Common myeloid progenitor, CD34-positive (primary cell): ENCODE results near the gene PPP4C.
"Not testable (repeated sequence)": the region's sequence is repeated elsewhere in the genome, so short reads cannot be mapped to it uniquely, and the experiment has no call there.

ENCODE experiments used
- CTCF ChIA-PET: fragments of 350-600 bp; sonication (Branson Sonifier 250); formaldehyde crosslinking; loops from one replicate; lab custom pipeline; 2021; ENCODE audit warnings: antibody characterized with exemption; lab: Charles Lee
- POLR2A ChIA-PET: fragments of 350-600 bp; sonication (Branson Sonifier 250); formaldehyde crosslinking; loops from one replicate; lab custom pipeline; 2021; ENCODE audit warnings: antibody characterized with exemption; lab: Charles Lee
- DNase-seq, 3 donors: peaks; one replicate each; pipeline versions ENCODE4 v3.0.0 to v3.0.0-alpha.2; 2013
- H3K27ac ChIP-seq, 2 experiments: 1 replicate in 1 of 2; 2 replicates in 1 of 2; pipeline ENCODE4 v1.7.0; 2013; ENCODE audit warnings: inconsistent platforms in 2 of 2, low read length in 2 of 2, mild to moderate bottlenecking in 2 of 2, low read depth in 1 of 2, moderate library complexity in 1 of 2; ENCODE audit not compliant: severe bottlenecking in 2 of 2, insufficient read depth in 1 of 2, poor library complexity in 1 of 2
- H3K27me3 ChIP-seq, 5 experiments: replicated peaks in 2 of 5; 1 replicate in 3 of 5; 2 replicates in 2 of 5; pipeline versions ENCODE4 v1.6.1 to v1.7.0; 2013; ENCODE audit warnings: low read length in 4 of 5, mild to moderate bottlenecking in 2 of 5, moderate library complexity in 2 of 5, inconsistent platforms in 1 of 5; ENCODE audit not compliant: insufficient read depth in 5 of 5, control insufficient read depth in 4 of 5
- H3K36me3 ChIP-seq, 4 experiments: 1 replicate in 2 of 4; 2 replicates in 2 of 4; pipeline versions ENCODE4 v1.6.1 to v1.7.0; 2013; ENCODE audit warnings: low read length in 3 of 4, control low read depth in 1 of 4, mild to moderate bottlenecking in 1 of 4; ENCODE audit not compliant: control insufficient read depth in 4 of 4, insufficient read depth in 4 of 4
- H3K4me1 ChIP-seq, 4 experiments: 1 replicate in 3 of 4; 2 replicates in 1 of 4; pipeline versions ENCODE4 v1.6.1 to v1.7.1; 2013; ENCODE audit warnings: low read length in 3 of 4, mild to moderate bottlenecking in 3 of 4, control low read depth in 1 of 4, inconsistent platforms in 1 of 4, moderate library complexity in 1 of 4; ENCODE audit not compliant: control insufficient read depth in 4 of 4, insufficient read depth in 4 of 4; ENCODE audit errors: control extremely low read depth in 1 of 4
- H3K4me3 ChIP-seq, 7 experiments: 1 replicate in 4 of 7; 2 replicates in 3 of 7; pipeline versions ENCODE4 v1.5.1 to v1.7.0; 2013; ENCODE audit warnings: mild to moderate bottlenecking in 7 of 7, low read length in 6 of 7, moderate library complexity in 6 of 7, inconsistent platforms in 2 of 7, low read depth in 2 of 7, control low read depth in 1 of 7; ENCODE audit not compliant: insufficient read depth in 4 of 7, control insufficient read depth in 1 of 7; ENCODE audit errors: extremely low read depth in 1 of 7
- H3K9me3 ChIP-seq, 5 experiments: 1 replicate in 4 of 5; 2 replicates in 1 of 5; pipeline versions ENCODE4 v1.6.1 to v1.7.1; 2013; ENCODE audit warnings: low read length in 4 of 5, mild to moderate bottlenecking in 2 of 5, inconsistent platforms in 1 of 5, low read depth in 1 of 5, moderate library complexity in 1 of 5; ENCODE audit not compliant: control insufficient read depth in 4 of 5, insufficient read depth in 2 of 5; ENCODE audit errors: control extremely low read depth in 1 of 5
- WGBS: methylation state at CpG from one replicate; pipeline ENCODE4 v1.1.5; 2013; ENCODE audit not compliant: insufficient coverage; 5-methylcytosine and 5-hydroxymethylcytosine counted together

Gene PPP4C

GRCh38 chr16:30031477-30031918 is 44.3 kb upstream of the PPP4C start:
- peaks cover 0 to 59% (median 24%) of the 10 kb centered on the region in 5 experiments for H3K27me3 ChIP-seq
- 23% methylated on average over 9 of the region's 11 CpGs for whole genome bisulfite sequencing

DNA sequence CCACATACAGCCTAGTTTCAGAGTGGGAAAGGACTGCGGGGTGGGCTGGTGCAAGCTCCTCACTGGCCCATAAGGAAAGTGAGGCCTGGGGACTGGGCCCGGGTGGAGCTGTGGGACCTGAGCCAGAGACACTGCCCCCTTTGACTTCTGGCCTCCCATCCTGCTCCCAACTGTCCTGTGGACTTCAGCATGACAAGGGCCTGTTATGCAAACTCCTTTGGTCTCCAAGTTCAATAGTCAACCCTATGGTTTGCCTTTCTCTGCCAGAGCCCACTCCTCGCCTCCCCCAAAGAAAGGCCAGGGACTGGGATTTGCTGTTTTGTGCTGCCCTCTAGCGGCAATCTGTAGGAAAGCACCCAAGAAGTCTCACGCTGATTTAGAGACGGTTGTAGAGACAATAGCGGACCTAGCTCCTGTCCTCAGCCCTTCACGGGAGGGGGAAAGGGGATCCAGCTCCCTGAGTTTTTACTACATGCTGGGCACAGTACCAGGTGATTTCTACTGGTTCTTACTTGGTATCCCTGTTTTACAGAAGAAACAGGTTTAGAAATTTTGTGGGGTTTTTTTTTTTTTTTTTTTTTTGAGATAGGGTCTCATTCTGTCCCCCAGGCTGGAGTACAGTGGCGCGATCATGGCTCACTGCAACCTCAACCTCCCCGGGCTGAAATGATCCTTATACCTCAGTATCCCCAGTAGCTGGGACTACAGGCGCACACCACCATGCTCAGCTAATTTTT is 43.5 kb upstream of the PPP4C start:
- POLR2A ChIA-PET, result interaction anchor here (0.6 kb wide), 1 partner anchor 379 kb away, joined by 6 read pairs; no protein-coding TSS in a partner anchor
- Histone ChIP-seq H3K4me3 (no peak overlapping the region), H3K4me1 (peaks cover 0 to 12% (median 8%) of the 10 kb centered on the region in 4 experiments), H3K9me3 (no peaks in the 10 kb centered on the region), H3K27ac (no peak overlapping the region), H3K36me3 (no peaks in the 10 kb centered on the region), H3K27me3 (peaks cover 0 to 52% (median 22%) of the 10 kb centered on the region in 5 experiments)
- peak; percentile 72 to 85 (median 79) for DNase-seq
- WGBS, result 15% methylated on average over 6 of the region's 12 CpGs
- CTCF ChIA-PET, result interaction anchor here (0.5 to 2.9 kb wide), 24 partner anchors 9 to 594 kb away, joined by 3 to 23 read pairs (median 4); partner anchors contain the start of genes ASPHD1, C16orf92, PAGR1 and SEZ6L2

More at GRCh38 chr16:30031477-30031918, 44.3 kb upstream of the PPP4C start:
- no peaks in the 10 kb centered on the region for H3K36me3 ChIP-seq
- ChIA-PET CTCF (interaction anchor here (0.5 to 2.9 kb wide), 21 partner anchors 9 to 595 kb away, joined by 3 to 23 read pairs (median 5); partner anchors contain the start of genes ASPHD1, C16orf92, PAGR1 and SEZ6L2), POLR2A (interaction anchor here (0.6 kb wide), 1 partner anchor 378 kb away, joined by 6 read pairs; no protein-coding TSS in a partner anchor)
- no peak overlapping the region for H3K27ac ChIP-seq
- no peaks in the 10 kb centered on the region for H3K9me3 ChIP-seq
- peaks cover 0 to 12% (median 8%) of the 10 kb centered on the region in 4 experiments for H3K4me1 ChIP-seq
- no peak for DNase-seq
- no peak overlapping the region for H3K4me3 ChIP-seq

- POLR2A ChIA-PET, result no interaction called here
- Histone ChIP-seq H3K9me3 (no peaks in the 10 kb centered on the region), H3K4me1 (peaks cover 0 to 12% (median 8%) of the 10 kb centered on the region in 4 experiments), H3K36me3 (no peaks in the 10 kb centered on the region), H3K27me3 (peaks cover 0 to 42% (median 22%) of the 10 kb centered on the region in 5 experiments), H3K27ac (no peak overlapping the region), H3K4me3 (no peak overlapping the region)
- WGBS, result 82% methylated on average over 5 of the region's 7 CpGs
- no peak for DNase-seq
- CTCF ChIA-PET, result interaction anchor here (1.4 to 2.9 kb wide), 6 partner anchors 9 to 333 kb away, joined by 5 to 23 read pairs (median 10); partner anchors contain the start of gene C16orf92
Measured at GRCh38 chr16:30033270-30033669, 42.5 kb upstream of the PPP4C start.

GRCh38 chr16:30040221-30040620 is 35.6 kb upstream of the PPP4C start:
- POLR2A ChIA-PET, result no interaction called here
- no peak overlapping the region for H3K27ac ChIP-seq
- 0% methylated on average over 2 of the region's 5 CpGs for WGBS
- no peaks in the 10 kb centered on the region for H3K36me3 ChIP-seq
- CTCF ChIA-PET, result interaction anchor here (0.7 to 8.0 kb wide), 4 partner anchors 12 to 273 kb away, joined by 3 to 76 read pairs (median 12); partner anchors contain the start of gene TBX6
- H3K9me3 ChIP-seq, result no peaks in the 10 kb centered on the region
- peaks cover 0 to 2% (median 0%) of the 10 kb centered on the region in 5 experiments for H3K27me3 ChIP-seq
- peak in 2 of 3 donors; percentile 76 to 84 for DNase-seq
- H3K4me3 ChIP-seq, result peak overlapping the region in 1 of 7 experiments; percentile 23
- peaks cover 0 to 5% (median 3%) of the 10 kb centered on the region in 4 experiments for H3K4me1 ChIP-seq

DNA sequence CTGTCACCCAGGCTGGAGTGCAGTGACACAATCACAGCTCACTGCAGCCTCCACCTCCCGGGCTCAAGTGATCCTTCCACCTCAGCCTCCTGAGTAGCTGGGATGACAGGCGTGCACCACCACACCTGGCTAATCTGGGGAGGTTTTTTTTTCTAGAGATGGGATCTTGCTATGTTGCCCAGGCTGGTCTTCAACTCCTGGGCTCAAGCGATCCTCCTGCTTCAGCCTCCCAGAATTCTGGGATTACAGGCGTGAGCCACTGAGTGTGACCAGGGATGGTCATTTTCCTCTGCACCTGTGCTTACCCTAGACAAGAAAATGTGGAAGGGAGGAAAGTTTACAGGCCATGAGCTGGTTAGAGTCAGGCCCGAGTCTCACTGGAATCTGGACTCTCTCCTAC is 35.1 kb upstream of the PPP4C start:
- CTCF ChIA-PET, result interaction anchor here (0.9 to 8.0 kb wide), 4 partner anchors 9 to 51 kb away, joined by 5 to 76 read pairs (median 22); partner anchors contain the start of genes TBX6 and TLCD3B
- H3K27me3 ChIP-seq, H3K27ac ChIP-seq: not testable (repeated sequence)

DNA sequence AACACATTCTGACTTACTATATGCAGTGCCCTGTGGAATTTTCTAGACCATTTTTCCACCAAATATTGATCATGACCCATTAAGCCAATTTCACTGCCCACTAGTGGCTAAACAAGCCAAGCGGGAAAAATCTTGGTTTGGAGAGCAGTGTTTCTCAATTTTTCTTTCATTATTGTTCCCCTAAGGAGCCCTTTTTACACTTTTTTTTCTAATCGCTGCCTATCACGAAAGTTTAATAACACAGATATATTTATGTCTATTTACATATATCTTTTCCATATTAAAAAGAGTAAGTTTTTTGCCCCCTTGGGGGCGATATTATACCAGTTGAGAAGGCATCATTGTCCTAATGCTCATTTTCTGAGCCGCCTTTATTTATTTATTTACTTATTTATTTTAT is 34.0 kb upstream of the PPP4C start:
- DNase-seq, result peak; percentile 57 to 75 (median 70)
- 40% methylated on average over 1 of the region's 5 CpGs for WGBS
- Histone ChIP-seq H3K4me1 (peaks cover 0 to 5% (median 3%) of the 10 kb centered on the region in 4 experiments), H3K27me3 (no peaks in the 10 kb centered on the region), H3K27ac (no peak overlapping the region), H3K36me3 (no peaks in the 10 kb centered on the region), H3K4me3 (no peak overlapping the region), H3K9me3 (no peaks in the 10 kb centered on the region)
- CTCF ChIA-PET, result interaction anchor here (0.7 to 8.0 kb wide), 6 partner anchors 10 to 49 kb away, joined by 3 to 76 read pairs (median 13); partner anchors contain the start of genes C16orf92, TBX6 and TLCD3B
- POLR2A ChIA-PET, result no interaction called here

More for the DNA sequence above, 35.1 kb upstream of the PPP4C start:
- H3K4me1 ChIP-seq, H3K9me3 ChIP-seq, H3K36me3 ChIP-seq, DNase-seq, H3K4me3 ChIP-seq, POLR2A ChIA-PET: not testable (repeated sequence)
- WGBS, result 94% methylated on average over 4 of the region's 5 CpGs
